ENCODE results near the gene PLCD1.
"Not testable (repeated sequence)": the region's sequence is repeated elsewhere in the genome, so short reads cannot be mapped to it uniquely, and the experiment has no call there.

PLCD1 gene

GRCh38 chr3:37991823-37992222 lies 37.6 kb downstream of the PLCD1 start:
- no peak overlapping the region for H3K4me3 ChIP-seq (ENCODE audit: control insufficient read depth, low read depth, low read length)
- DNase-seq (ENCODE audit: low read depth) = no peak
- TF ChIP-seq CTCF (IDR thresholded peaks at IDR 0.05; ENCODE audit: control insufficient read depth, insufficient read depth, low read depth, low read length, missing control alignments) = no peak

- TF ChIP-seq CTCF (IDR thresholded peaks at IDR 0.05; ENCODE audit: control insufficient read depth, insufficient read depth, low read depth, low read length, missing control alignments) = no peak
- H3K4me3 ChIP-seq (ENCODE audit: control insufficient read depth, low read depth, low read length) = no peak overlapping the region
- DNase-seq (ENCODE audit: low read depth) = no peak
These were observed 38.3 kb downstream of the PLCD1 start for GRCh38 chr3:37991109-37991508.

- DNase-seq (ENCODE audit: low read depth) = no peak
- H3K4me3 ChIP-seq (ENCODE audit: control insufficient read depth, low read depth, low read length) = no peak within 1 kb of the TSS
- no peak for TF ChIP-seq CTCF (IDR thresholded peaks at IDR 0.05; ENCODE audit: control insufficient read depth, insufficient read depth, low read depth, low read length, missing control alignments)
These were observed 38.9 kb downstream of the PLCD1 start, which contains the start of gene VILL for GRCh38 chr3:37990527-37990926. Gene VILL (plus strand): TSS chr3:37990786. CDS start chr3:37993673, 2,887 bp downstream.

- DNase-seq (ENCODE audit: low read depth) = no peak
- H3K4me3 ChIP-seq (ENCODE audit: control insufficient read depth, low read depth, low read length) = no peak overlapping the region
- no peak for TF ChIP-seq CTCF (IDR thresholded peaks at IDR 0.05; ENCODE audit: control insufficient read depth, insufficient read depth, low read depth, low read length, missing control alignments)
These were observed 39.5 kb downstream of the PLCD1 start for GRCh38 chr3:37989821-37990480.

GRCh38 chr3:37988931-37989525 lies 40.4 kb downstream of the PLCD1 start:
- H3K4me3 ChIP-seq (ENCODE audit: control insufficient read depth, low read depth, low read length) = no peak overlapping the region
- DNase-seq (ENCODE audit: low read depth) = no peak
- TF ChIP-seq CTCF (IDR thresholded peaks at IDR 0.05; ENCODE audit: control insufficient read depth, insufficient read depth, low read depth, low read length, missing control alignments) = no peak

- not testable (repeated sequence) for H3K4me3 ChIP-seq (ENCODE audit: control insufficient read depth, low read depth, low read length); DNase-seq (ENCODE audit: low read depth)
These were observed 41.1 kb downstream of the PLCD1 start for GRCh38 chr3:37988376-37988775.

- H3K4me3 ChIP-seq (ENCODE audit: control insufficient read depth, low read depth, low read length) = no peak overlapping the region
These were observed 41.7 kb downstream of the PLCD1 start for GRCh38 chr3:37987751-37988179.

More at GRCh38 chr3:37987751-37988179, 41.7 kb downstream of the PLCD1 start:
- no peak for TF ChIP-seq CTCF (IDR thresholded peaks at IDR 0.05; ENCODE audit: control insufficient read depth, insufficient read depth, low read depth, low read length, missing control alignments)
- DNase-seq (ENCODE audit: low read depth) = no peak
